HS-5 (cell line): ENCODE results near the gene PCID2.

Experiments
- DNase-seq: peaks from one replicate; pipeline ENCODE4 v3.0.0-alpha.2; 2012; ENCODE audit warnings: low read depth

The PCID2 gene

GRCh38 chr13:113148940-113149503, 59.4 kb downstream of the PCID2 start:
- no peak for DNase-seq

GRCh38 chr13:113148407-113148806, 60.1 kb downstream of the PCID2 start:
- DNase-seq: no peak

GRCh38 chr13:113147206-113147605, 61.3 kb downstream of the PCID2 start:
- DNase-seq: no peak

- DNase-seq: no peak
Observed at GRCh38 chr13:113146750-113147149, 61.7 kb downstream of the PCID2 start.

GRCh38 chr13:113145911-113146598, 62.4 kb downstream of the PCID2 start:
- no peak for DNase-seq

- DNase-seq: no peak
Observed at GRCh38 chr13:113145496-113145895, 63.0 kb downstream of the PCID2 start.

- no peak for DNase-seq
Observed at GRCh38 chr13:113144255-113144629, 64.2 kb downstream of the PCID2 start.

GRCh38 chr13:113143466-113144254, 64.8 kb downstream of the PCID2 start:
- no peak for DNase-seq

- no peak for DNase-seq
Observed at GRCh38 chr13:113142876-113143275, 65.6 kb downstream of the PCID2 start.

GRCh38 chr13:113141601-113141970, 66.9 kb downstream of the PCID2 start:
- no peak for DNase-seq

GRCh38 chr13:113140677-113141600, 67.5 kb downstream of the PCID2 start:
- DNase-seq: no peak

- DNase-seq: no peak
Observed at GRCh38 chr13:113139577-113139976, 68.9 kb downstream of the PCID2 start.

GRCh38 chr13:113138792-113139551, 69.5 kb downstream of the PCID2 start:
- no peak for DNase-seq

- no peak for DNase-seq
Observed at GRCh38 chr13:113137691-113138298, 70.7 kb downstream of the PCID2 start.

- DNase-seq: no peak
Observed at GRCh38 chr13:113135281-113135760, 73.1 kb downstream of the PCID2 start.

GRCh38 chr13:113129921-113130750, 78.3 kb downstream of the PCID2 start:
- no peak for DNase-seq

GRCh38 chr13:113129480-113129879, 79.0 kb downstream of the PCID2 start:
- no peak for DNase-seq
